Measurements from ENCODE around the gene THSD8.

DNA sequence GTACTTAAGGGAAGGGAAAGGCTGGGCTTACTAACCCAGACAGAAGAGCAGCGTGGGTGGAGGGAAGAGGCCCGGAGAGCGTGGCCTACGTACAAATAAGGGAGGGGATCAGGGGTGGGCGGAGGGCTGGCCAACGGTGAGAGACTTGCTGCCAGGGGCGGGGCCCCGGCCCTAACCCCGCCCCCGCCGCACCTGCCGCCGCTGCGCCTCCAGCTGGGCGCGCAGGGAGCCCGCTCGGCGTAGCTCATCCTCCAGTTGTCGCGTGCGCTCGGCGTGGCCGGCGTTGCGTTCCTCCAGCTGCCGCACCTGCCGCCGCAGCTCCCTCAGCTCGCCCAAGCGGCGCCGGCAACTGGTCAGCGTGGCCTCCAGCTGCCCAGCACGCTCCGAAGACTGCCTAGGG, 32.2 kb upstream of the THSD8 start:
- TF ChIP-seq EZH2phosphoT487 (IDR thresholded peaks at IDR 0.05; ENCODE audit: low read depth): no peak
- TF ChIP-seq, protein P1, sequence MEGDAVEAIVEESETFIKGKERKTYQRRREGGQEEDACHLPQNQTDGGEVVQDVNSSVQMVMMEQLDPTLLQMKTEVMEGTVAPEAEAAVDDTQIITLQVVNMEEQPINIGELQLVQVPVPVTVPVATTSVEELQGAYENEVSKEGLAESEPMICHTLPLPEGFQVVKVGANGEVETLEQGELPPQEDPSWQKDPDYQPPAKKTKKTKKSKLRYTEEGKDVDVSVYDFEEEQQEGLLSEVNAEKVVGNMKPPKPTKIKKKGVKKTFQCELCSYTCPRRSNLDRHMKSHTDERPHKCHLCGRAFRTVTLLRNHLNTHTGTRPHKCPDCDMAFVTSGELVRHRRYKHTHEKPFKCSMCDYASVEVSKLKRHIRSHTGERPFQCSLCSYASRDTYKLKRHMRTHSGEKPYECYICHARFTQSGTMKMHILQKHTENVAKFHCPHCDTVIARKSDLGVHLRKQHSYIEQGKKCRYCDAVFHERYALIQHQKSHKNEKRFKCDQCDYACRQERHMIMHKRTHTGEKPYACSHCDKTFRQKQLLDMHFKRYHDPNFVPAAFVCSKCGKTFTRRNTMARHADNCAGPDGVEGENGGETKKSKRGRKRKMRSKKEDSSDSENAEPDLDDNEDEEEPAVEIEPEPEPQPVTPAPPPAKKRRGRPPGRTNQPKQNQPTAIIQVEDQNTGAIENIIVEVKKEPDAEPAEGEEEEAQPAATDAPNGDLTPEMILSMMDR (IDR thresholded peaks at IDR 0.05; ENCODE audit: low read depth, low read length): no peak

Data from OCI-LY3 (cell line).